Suprapubic skin (tissue), 4 donors: ENCODE measurements around the gene ITPRID1.

ENCODE experiments used
- CTCF ChIP-seq, 2 donors: fragments of 200-600 bp in 1 of 2; fragments of 450-650 bp in 1 of 2; sonication (generic) in 1 of 2; IDR thresholded peaks; one replicate each; pipeline ENCODE4 v1.5.1; 2016 to 2019; ENCODE audit warnings: antibody characterized with exemption in 2 of 2, mild to moderate bottlenecking in 1 of 2, moderate library complexity in 1 of 2
- POLR2A ChIP-seq, 2 donors: fragments of 450-650 bp; IDR thresholded peaks; one replicate each; pipeline ENCODE4 v1.6.1; 2017; ENCODE audit warnings: antibody characterized with exemption in 2 of 2, mild to moderate bottlenecking in 2 of 2, moderate library complexity in 2 of 2
- POLR2AphosphoS5 ChIP-seq, 3 donors: sonication (generic); formaldehyde crosslinking; IDR thresholded peaks; one replicate each; pipeline ENCODE4 v1.6.1; 2017; ENCODE audit warnings: antibody characterized with exemption in 3 of 3

GRCh38 chr7:31564661-31565060 lies 50.8 kb downstream of the ITPRID1 start:
- TF ChIP-seq POLR2A (IDR thresholded peaks at IDR 0.05) (no peak), CTCF (IDR thresholded peaks at IDR 0.05) (no peak), POLR2AphosphoS5 (IDR thresholded peaks at IDR 0.05) (no peak)
